Body of pancreas (tissue), 4 donors: ENCODE measurements around the gene TRAPPC11. TPM values are rescaled to one million over a fixed set of nuclear protein-coding genes. Genes with fewer than 3 reads are reported as not detected.

Experiments used
- ATAC-seq: fragments of 150-250 bp; one replicate; pipeline ENCODE4 v1.9.1; 2016
- DNase-seq, 4 donors: peaks; one replicate each; pipeline ENCODE4 v3.0.0-alpha.2; 2019
- H3K27ac ChIP-seq, 4 donors: fragments of 200-600 bp; sonication (generic); 1 replicate in 3 of 4; 2 replicates in 1 of 4; pipeline versions ENCODE4 v1.5.1 to v1.6.1; 2016 to 2019; ENCODE audit warnings: mild to moderate bottlenecking in 1 of 4, mixed read lengths in 1 of 4, moderate library complexity in 1 of 4
- H3K27me3 ChIP-seq, 2 donors: fragments of 200-600 bp; sonication (generic); one replicate each; pipeline ENCODE4 v1.6.0; 2016; ENCODE audit warnings: mild to moderate bottlenecking in 1 of 2
- H3K36me3 ChIP-seq, 2 donors: fragments of 200-600 bp; sonication (generic); replicated peaks in 1 of 2; 2 replicates each; pipeline ENCODE4 v1.5.1; 2016; ENCODE audit warnings: low read depth in 2 of 2; ENCODE audit not compliant: insufficient read depth in 1 of 2
- H3K4me1 ChIP-seq: fragments of 200-600 bp; sonication (generic); one replicate; pipeline ENCODE4 v1.6.0; 2016
- H3K4me3 ChIP-seq, 2 donors: fragments of 200-600 bp; sonication (generic); 1 replicate in 1 of 2; 2 replicates in 1 of 2; pipeline ENCODE4 v1.5.1; 2016 to 2019
- H3K9me3 ChIP-seq, 3 donors: fragments of 200-600 bp; sonication (generic); 1 replicate in 2 of 3; 2 replicates in 1 of 3; pipeline ENCODE4 v1.5.1; 2016
- CTCF ChIP-seq, 7 experiments: fragments of 450-650 bp in 4 of 7; fragments of 200-600 bp in 3 of 7; sonication (generic) in 3 of 7; IDR thresholded peaks; one replicate each; pipeline ENCODE4 v1.5.1; 2016 to 2019; ENCODE audit warnings: antibody characterized with exemption in 7 of 7
- POLR2A ChIP-seq, 3 donors: fragments of 450-650 bp; IDR thresholded peaks; one replicate each; pipeline ENCODE4 v1.6.1; 2016; ENCODE audit warnings: antibody characterized with exemption in 3 of 3, mild to moderate bottlenecking in 2 of 3
- WGBS, 2 donors: methylation state at CpG; one replicate each; pipeline ENCODE4 v1.1.5; 2017; 5-methylcytosine and 5-hydroxymethylcytosine counted together
- intact Hi-C: fragments of 100-400 bp; cut with DNase I; formaldehyde crosslinking; loops from one replicate; pipeline ENCODE4 v1.15.1; 2023
- total RNA-seq, 2 donors: library from RNA; depleted of rRNA; stranded (reverse); fragments of >200 nt; gene quantifications; one replicate each; pipeline ENCODE4 v1.1.0, GENCODE V29; 2016

The TRAPPC11 gene
- total RNA-seq, 2 donors from 2014 or later: 22.6 to 107 TPM

- H3K27me3 ChIP-seq: no peaks in the 10 kb centered on the region
- H3K36me3 ChIP-seq: peaks cover 5 to 46% of the 10 kb centered on the region in 2 donors
- TF ChIP-seq POLR2A (IDR thresholded peaks at IDR 0.05) (no peak), CTCF (IDR thresholded peaks at IDR 0.05) (no peak)
- H3K4me3 ChIP-seq: no peak overlapping the region
- DNase-seq (no peak), ATAC-seq (no peak)
- intact Hi-C loops: no loop called here
- no peaks in the 10 kb centered on the region for H3K9me3 ChIP-seq
- H3K27ac ChIP-seq: no peak overlapping the region
- no peaks in the 10 kb centered on the region for H3K4me1 ChIP-seq
These were observed 39.8 kb downstream of the TRAPPC11 start for GRCh38 chr4:183698909-183699308.

- Histone ChIP-seq H3K9me3 (no peaks in the 10 kb centered on the region), H3K4me3 (no peak overlapping the region), H3K4me1 (no peaks in the 10 kb centered on the region), H3K36me3 (peaks cover 5 to 41% of the 10 kb centered on the region in 2 donors), H3K27me3 (no peaks in the 10 kb centered on the region), H3K27ac (no peak overlapping the region)
- intact Hi-C loops: no loop called here
- WGBS, 2 donors: 97% methylated on average over 4 of the region's 4 CpGs
- ATAC-seq (no peak), DNase-seq (no peak)
- TF ChIP-seq POLR2A (IDR thresholded peaks at IDR 0.05) (no peak), CTCF (IDR thresholded peaks at IDR 0.05) (no peak)
These were observed 41.3 kb downstream of the TRAPPC11 start for GRCh38 chr4:183700407-183700806.

GRCh38 chr4:183702492-183702891, 43.4 kb downstream of the TRAPPC11 start:
- TF ChIP-seq CTCF (IDR thresholded peaks at IDR 0.05) (no peak), POLR2A (IDR thresholded peaks at IDR 0.05) (no peak)
- 89 to 95% methylated on average over 1 of the region's 1 CpG for WGBS, 2 donors
- Histone ChIP-seq H3K36me3 (peaks cover 5 to 34% of the 10 kb centered on the region in 2 donors), H3K27ac (no peak overlapping the region), H3K4me1 (no peaks in the 10 kb centered on the region), H3K9me3 (no peaks in the 10 kb centered on the region), H3K4me3 (no peak overlapping the region), H3K27me3 (no peaks in the 10 kb centered on the region)
- no peak for ATAC-seq
- intact Hi-C loops: no loop called here
- DNase-seq: no peak

GRCh38 chr4:183714626-183715025, 55.5 kb downstream of the TRAPPC11 start:
- Histone ChIP-seq H3K4me1 (no peaks in the 10 kb centered on the region), H3K27me3 (no peaks in the 10 kb centered on the region), H3K4me3 (no peak overlapping the region), H3K9me3 (no peaks in the 10 kb centered on the region), H3K36me3 (peaks cover 0 to 5% of the 10 kb centered on the region in 2 donors), H3K27ac (no peak overlapping the region)
- WGBS, 2 donors: 75 to 84% methylated on average over 7 of the region's 7 CpGs
- no peak for ATAC-seq
- intact Hi-C loops: no loop called here
- TF ChIP-seq POLR2A (IDR thresholded peaks at IDR 0.05) (no peak), CTCF (IDR thresholded peaks at IDR 0.05) (no peak)
- no peak for DNase-seq

GRCh38 chr4:183716302-183716701, 57.2 kb downstream of the TRAPPC11 start:
- no peak for TF ChIP-seq POLR2A (IDR thresholded peaks at IDR 0.05)
- no peak for TF ChIP-seq CTCF (IDR thresholded peaks at IDR 0.05)
- no peaks in the 10 kb centered on the region for H3K27me3 ChIP-seq
- peaks cover 5% of the 10 kb centered on the region for H3K4me1 ChIP-seq
- 65 to 66% methylated on average over 4 of the region's 4 CpGs for WGBS, 2 donors
- intact Hi-C loops: no loop called here
- no peak overlapping the region for H3K4me3 ChIP-seq
- peaks cover 0 to 3% of the 10 kb centered on the region in 2 donors for H3K36me3 ChIP-seq
- ATAC-seq (no peak), DNase-seq (no peak)
- H3K9me3 ChIP-seq: no peaks in the 10 kb centered on the region
- no peak overlapping the region for H3K27ac ChIP-seq
